ENCODE data around the gene LRRC53.

GRCh38 chr1:74528123-74528522 is 15.7 kb upstream of the LRRC53 start:
- no peak for TF ChIP-seq EP300 (IDR thresholded peaks at IDR 0.05)
- TF ChIP-seq CTCF (IDR thresholded peaks at IDR 0.05): no peak
- no peak for TF ChIP-seq POLR2AphosphoS5 (IDR thresholded peaks at IDR 0.05)
